Measurements from ENCODE around the gene GLI1. TPM values are rescaled to one million over a fixed set of nuclear protein-coding genes. Genes with fewer than 3 reads are reported as not detected.

Gene GLI1
- total RNA-seq, 1 donor from 2014 or later: 6.8 TPM

- Mint-ChIP-seq H3K4me3 (ENCODE audit: unreplicated experiment) (peak overlapping the region; percentile 95), H3K36me3 (ENCODE audit: low read depth) (peaks cover 2% of the 10 kb centered on the region), H3K27ac (ENCODE audit: unreplicated experiment) (peak overlapping the region; percentile 90), H3K27me3 (ENCODE audit: low read depth) (no peaks in the 10 kb centered on the region), H3K4me1 (ENCODE audit: low read depth) (peaks cover 33% of the 10 kb centered on the region), H3K9me3 (ENCODE audit: low read depth) (no peaks in the 10 kb centered on the region)
- TF ChIP-seq CTCF (IDR thresholded peaks at IDR 0.05): peak; percentile 48
- no peak for DNase-seq (ENCODE audit: low spot score)
These were observed 3.3 kb downstream of the GLI1 start for GRCh38 chr12:57462912-57463253.

DNA sequence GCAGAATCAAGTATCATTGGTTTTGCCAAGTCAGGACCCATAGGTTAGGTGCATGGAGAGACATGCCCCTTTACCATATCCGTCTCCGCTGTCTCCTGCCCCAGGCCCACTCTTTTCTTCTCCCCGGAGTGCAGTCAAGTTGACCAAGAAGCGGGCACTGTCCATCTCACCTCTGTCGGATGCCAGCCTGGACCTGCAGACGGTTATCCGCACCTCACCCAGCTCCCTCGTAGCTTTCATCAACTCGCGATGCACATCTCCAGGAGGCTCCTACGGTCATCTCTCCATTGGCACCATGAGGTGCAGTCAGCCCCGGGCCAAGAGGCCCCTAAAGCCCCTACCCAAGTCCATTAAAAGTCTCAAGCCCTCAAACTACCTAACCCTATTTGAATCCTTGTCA lies 5.0 kb downstream of the GLI1 start:
- Mint-ChIP-seq H3K36me3 (ENCODE audit: low read depth) (peaks cover 3% of the 10 kb centered on the region), H3K27me3 (ENCODE audit: low read depth) (no peaks in the 10 kb centered on the region), H3K4me3 (ENCODE audit: unreplicated experiment) (no peak overlapping the region), H3K4me1 (ENCODE audit: low read depth) (peaks cover 17% of the 10 kb centered on the region), H3K27ac (ENCODE audit: unreplicated experiment) (no peak overlapping the region), H3K9me3 (ENCODE audit: low read depth) (no peaks in the 10 kb centered on the region)
- DNase-seq (ENCODE audit: low spot score): no peak
- TF ChIP-seq CTCF (IDR thresholded peaks at IDR 0.05): no peak

DNA sequence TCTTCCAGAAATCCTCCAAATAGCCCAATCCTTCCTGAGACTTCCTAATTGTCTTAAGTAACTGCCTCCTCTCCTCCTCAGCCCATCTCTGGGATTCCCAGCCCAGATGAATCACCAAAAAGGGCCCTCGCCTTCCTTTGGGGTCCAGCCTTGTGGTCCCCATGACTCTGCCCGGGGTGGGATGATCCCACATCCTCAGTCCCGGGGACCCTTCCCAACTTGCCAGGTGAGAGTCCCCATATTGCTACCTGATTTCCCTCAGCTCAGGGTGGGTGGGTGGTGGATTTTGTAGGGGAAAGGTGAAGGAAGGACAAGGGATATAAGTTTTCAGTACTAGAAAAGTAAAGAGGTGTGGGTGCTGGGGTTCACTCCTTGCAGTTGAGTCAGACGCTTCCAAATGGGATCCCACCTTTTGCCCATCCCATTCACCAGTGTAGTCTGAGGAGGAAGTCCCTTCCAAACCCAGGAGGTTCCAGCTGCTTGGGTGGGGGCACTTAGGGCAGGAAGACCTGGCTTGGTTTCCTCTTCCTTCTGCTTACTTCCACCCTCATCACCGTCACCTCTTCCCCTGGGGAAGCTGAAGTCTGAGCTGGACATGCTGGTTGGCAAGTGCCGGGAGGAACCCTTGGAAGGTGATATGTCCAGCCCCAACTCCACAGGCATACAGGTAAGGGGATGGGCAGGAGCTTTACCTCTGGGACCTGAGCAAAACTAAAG lies 5.6 kb downstream of the GLI1 start:
- no peak for DNase-seq (ENCODE audit: low spot score)
- Mint-ChIP-seq H3K4me3 (ENCODE audit: unreplicated experiment) (no peak overlapping the region), H3K4me1 (ENCODE audit: low read depth) (peaks cover 15% of the 10 kb centered on the region), H3K27me3 (ENCODE audit: low read depth) (no peaks in the 10 kb centered on the region), H3K27ac (ENCODE audit: unreplicated experiment) (no peak overlapping the region), H3K36me3 (ENCODE audit: low read depth) (peaks cover 3% of the 10 kb centered on the region), H3K9me3 (ENCODE audit: low read depth) (no peaks in the 10 kb centered on the region)
- no peak for TF ChIP-seq CTCF (IDR thresholded peaks at IDR 0.05)

DNA sequence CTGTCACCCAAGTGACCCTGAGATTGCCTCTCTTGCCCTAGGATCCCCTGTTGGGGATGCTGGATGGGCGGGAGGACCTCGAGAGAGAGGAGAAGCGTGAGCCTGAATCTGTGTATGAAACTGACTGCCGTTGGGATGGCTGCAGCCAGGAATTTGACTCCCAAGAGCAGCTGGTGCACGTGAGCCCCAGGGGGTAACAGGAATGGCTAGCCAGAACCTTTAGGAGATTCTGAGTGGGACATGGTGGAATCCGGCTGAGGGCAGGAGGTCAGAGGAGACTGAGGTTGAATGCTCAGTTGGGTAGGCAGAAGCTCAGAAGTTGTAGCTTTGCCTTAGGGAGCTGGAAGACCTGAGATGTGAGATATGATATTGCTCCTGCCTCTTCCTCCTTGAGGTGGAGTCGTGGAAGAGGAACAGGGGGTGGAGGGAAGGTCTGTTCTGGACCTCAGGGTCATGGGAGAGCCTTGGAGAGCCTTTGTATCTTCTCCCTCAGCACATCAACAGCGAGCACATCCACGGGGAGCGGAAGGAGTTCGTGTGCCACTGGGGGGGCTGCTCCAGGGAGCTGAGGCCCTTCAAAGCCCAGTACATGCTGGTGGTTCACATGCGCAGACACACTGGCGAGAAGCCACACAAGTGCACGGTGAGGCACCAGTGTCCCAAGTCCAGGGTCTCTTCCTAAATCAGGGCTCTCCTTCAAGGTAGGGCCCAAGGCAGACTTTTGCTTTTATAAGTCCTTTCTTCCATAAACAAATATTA lies 6.3 kb downstream of the GLI1 start:
- DNase-seq (ENCODE audit: low spot score): no peak
- TF ChIP-seq CTCF (IDR thresholded peaks at IDR 0.05): no peak
- no peak overlapping the region for H3K27ac Mint-ChIP-seq (ENCODE audit: unreplicated experiment)
- H3K36me3 Mint-ChIP-seq (ENCODE audit: low read depth): peaks cover 3% of the 10 kb centered on the region
- H3K4me3 Mint-ChIP-seq (ENCODE audit: unreplicated experiment): no peak overlapping the region
- H3K4me1 Mint-ChIP-seq (ENCODE audit: low read depth): peaks cover 10% of the 10 kb centered on the region
- no peaks in the 10 kb centered on the region for H3K9me3 Mint-ChIP-seq (ENCODE audit: low read depth)
- no peaks in the 10 kb centered on the region for H3K27me3 Mint-ChIP-seq (ENCODE audit: low read depth)

DNA sequence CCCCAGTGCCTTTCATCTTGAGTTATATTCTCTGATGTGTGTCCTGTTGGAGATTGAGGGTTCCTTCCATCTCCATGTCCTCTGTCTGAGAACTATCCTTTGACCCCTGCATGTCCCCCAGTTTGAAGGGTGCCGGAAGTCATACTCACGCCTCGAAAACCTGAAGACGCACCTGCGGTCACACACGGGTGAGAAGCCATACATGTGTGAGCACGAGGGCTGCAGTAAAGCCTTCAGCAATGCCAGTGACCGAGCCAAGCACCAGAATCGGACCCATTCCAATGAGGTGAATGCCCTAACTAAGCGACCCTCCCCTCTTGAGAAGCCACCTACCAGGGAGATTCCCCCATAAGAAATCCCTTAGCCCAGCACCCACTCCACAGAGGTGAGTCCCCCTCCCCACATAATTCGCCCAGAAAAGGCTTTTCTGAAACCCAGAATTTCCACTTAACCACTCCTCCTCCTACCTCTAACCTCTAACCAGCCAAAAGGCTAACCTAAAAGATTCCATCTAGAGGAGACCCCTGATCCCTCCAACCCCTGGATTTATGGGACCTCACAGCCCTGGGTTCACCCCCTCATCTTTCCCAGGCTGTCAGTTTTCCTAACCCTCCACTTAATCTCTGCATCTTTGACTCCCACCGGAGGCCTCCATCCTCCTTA lies 7.8 kb downstream of the GLI1 start:
- DNase-seq (ENCODE audit: low spot score): no peak
- Mint-ChIP-seq H3K27me3 (ENCODE audit: low read depth) (peaks cover under 1% of the 10 kb centered on the region), H3K4me3 (ENCODE audit: unreplicated experiment) (no peak overlapping the region), H3K36me3 (ENCODE audit: low read depth) (peaks cover 3% of the 10 kb centered on the region), H3K9me3 (ENCODE audit: low read depth) (no peaks in the 10 kb centered on the region), H3K4me1 (ENCODE audit: low read depth) (peaks cover 6% of the 10 kb centered on the region), H3K27ac (ENCODE audit: unreplicated experiment) (no peak overlapping the region)
- TF ChIP-seq CTCF (IDR thresholded peaks at IDR 0.05): no peak
